ENCODE measurements around the gene OTULIN. TPM values are rescaled to one million over a fixed set of nuclear protein-coding genes. Genes with fewer than 3 reads are reported as not detected.
A peak's percentile ranks its signal among the peaks of the same experiment; 100 is the strongest.

The OTULIN gene
- total RNA-seq, 1 experiment from 2014 or later, result 22.4 TPM

DNA sequence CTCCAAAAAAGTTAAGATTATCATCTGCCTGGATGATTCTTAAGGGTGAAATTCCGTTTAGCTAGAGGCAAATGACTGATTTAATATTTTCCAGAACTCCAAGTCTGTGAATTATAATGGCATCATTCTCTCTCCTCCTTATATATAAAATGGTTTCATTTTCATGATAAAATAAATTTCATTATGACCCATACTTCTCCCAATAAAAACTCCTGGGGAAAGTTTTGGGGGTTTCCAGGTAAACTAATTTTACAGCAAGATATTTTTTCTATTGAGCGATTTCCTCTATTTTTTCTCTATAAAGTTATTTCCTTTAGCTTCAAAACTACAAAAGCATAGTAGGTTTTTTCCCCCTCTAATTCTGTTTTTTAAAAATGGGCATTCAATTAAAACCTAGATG, 7.6 kb upstream of the OTULIN start:
- Histone ChIP-seq H3K4me2 (ENCODE audit: low read length) (no peak overlapping the region), H3K4me3 (ENCODE audit: low read length) (no peak overlapping the region), H3F3A (ENCODE audit: low read length, unreplicated experiment) (peaks cover 4% of the 10 kb centered on the region), H3K9me2 (replicated peaks; ENCODE audit: low read length) (no peaks in the 10 kb centered on the region), H3K36me3 (ENCODE audit: low read depth, low read length) (no peaks in the 10 kb centered on the region), H3K79me2 (ENCODE audit: low read length) (no peaks in the 10 kb centered on the region), H3K27me3 (ENCODE audit: low read length) (no peaks in the 10 kb centered on the region), H3K27ac (ENCODE audit: low read length) (no peak overlapping the region), H3K9ac (ENCODE audit: low read length) (no peak overlapping the region), H2AFZ (ENCODE audit: low read length) (no peak overlapping the region), H3K4me1 (ENCODE audit: insufficient read depth, low read length) (peaks cover 22% of the 10 kb centered on the region), H3K9me3 (ENCODE audit: low read length) (no peaks in the 10 kb centered on the region), H4K20me1 (ENCODE audit: low read length) (no peaks in the 10 kb centered on the region)
- intact Hi-C loops (cut with micrococcal nuclease), result no loop called here
- no peak for ATAC-seq
- TF ChIP-seq, protein P1, sequence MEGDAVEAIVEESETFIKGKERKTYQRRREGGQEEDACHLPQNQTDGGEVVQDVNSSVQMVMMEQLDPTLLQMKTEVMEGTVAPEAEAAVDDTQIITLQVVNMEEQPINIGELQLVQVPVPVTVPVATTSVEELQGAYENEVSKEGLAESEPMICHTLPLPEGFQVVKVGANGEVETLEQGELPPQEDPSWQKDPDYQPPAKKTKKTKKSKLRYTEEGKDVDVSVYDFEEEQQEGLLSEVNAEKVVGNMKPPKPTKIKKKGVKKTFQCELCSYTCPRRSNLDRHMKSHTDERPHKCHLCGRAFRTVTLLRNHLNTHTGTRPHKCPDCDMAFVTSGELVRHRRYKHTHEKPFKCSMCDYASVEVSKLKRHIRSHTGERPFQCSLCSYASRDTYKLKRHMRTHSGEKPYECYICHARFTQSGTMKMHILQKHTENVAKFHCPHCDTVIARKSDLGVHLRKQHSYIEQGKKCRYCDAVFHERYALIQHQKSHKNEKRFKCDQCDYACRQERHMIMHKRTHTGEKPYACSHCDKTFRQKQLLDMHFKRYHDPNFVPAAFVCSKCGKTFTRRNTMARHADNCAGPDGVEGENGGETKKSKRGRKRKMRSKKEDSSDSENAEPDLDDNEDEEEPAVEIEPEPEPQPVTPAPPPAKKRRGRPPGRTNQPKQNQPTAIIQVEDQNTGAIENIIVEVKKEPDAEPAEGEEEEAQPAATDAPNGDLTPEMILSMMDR (conservative IDR thresholded peaks at IDR 0.05; ENCODE audit: low read depth, low read length), result no peak
- TF ChIP-seq EZH2 (IDR thresholded peaks at IDR 0.05; ENCODE audit: low read length, unreplicated experiment) (no peak), EZH2phosphoT487 (IDR thresholded peaks at IDR 0.05; ENCODE audit: borderline replicate concordance, low read length) (no peak)
- no TSS peak for BruUV-seq (replicated peaks)
- POLR2A ChIA-PET (ENCODE audit: unreplicated experiment), result no interaction called here
- DNase-seq, result no peak
- CTCF ChIA-PET, result interaction anchor here (0.6 to 0.9 kb wide), 2 partner anchors 8 to 26 kb away, joined by 3 read pairs; no protein-coding TSS in a partner anchor

DNA sequence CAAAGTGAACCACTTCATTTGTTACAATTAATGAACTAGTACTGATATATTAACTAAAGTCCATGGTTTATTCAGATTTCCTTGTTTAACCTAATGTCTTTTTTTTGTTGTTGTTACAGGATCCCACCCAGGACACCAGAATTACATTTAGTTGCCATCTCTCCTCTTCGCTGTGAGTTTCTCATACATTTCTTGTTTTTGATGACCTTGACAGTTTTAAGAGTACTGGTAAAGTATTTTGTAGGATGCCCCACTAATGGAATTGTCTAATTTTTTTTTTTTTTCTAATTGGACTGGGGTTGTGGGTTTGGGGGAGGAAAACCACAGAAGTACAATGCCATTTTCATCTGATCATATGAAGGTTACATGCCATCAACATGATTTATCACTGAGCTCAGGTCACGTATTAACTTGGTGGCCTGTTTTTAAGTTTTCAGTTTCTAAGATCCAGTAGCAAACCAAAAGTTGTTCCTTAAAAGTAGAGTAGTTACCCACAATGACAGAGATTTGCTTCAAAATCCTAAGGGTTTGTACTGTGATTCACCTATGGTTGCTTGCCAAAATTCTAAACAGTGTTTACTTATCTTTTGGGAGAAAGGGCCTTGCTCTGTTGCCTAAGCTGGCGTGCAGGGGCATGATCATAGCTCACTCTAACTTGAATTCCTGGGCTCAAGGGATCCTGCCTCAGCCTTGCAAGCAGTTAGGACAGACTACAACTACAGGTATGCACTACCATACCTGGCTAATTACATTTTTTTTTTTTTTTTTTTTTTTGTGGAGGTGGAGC, 4.5 kb upstream of the OTULIN start:
- Histone ChIP-seq H3K9me3 (ENCODE audit: low read length) (no peaks in the 10 kb centered on the region), H2AFZ (ENCODE audit: low read length) (no peak overlapping the region), H3K9me2 (replicated peaks; ENCODE audit: low read length) (no peaks in the 10 kb centered on the region), H3F3A (ENCODE audit: low read length, unreplicated experiment) (peaks cover 4% of the 10 kb centered on the region), H3K27me3 (ENCODE audit: low read length) (no peaks in the 10 kb centered on the region), H3K4me1 (ENCODE audit: insufficient read depth, low read length) (peaks cover 32% of the 10 kb centered on the region), H4K20me1 (ENCODE audit: low read length) (no peaks in the 10 kb centered on the region), H3K79me2 (ENCODE audit: low read length) (peaks cover 18% of the 10 kb centered on the region), H3K4me2 (ENCODE audit: low read length) (peak overlapping the region; percentile 68), H3K4me3 (ENCODE audit: low read length) (no peak overlapping the region; the same call in 1 of the 2 replicates), H3K27ac (ENCODE audit: low read length) (peak overlapping the region; percentile 64), H3K9ac (ENCODE audit: low read length) (no peak overlapping the region), H3K36me3 (ENCODE audit: low read depth, low read length) (no peaks in the 10 kb centered on the region)
- TF ChIP-seq, protein P1 (conservative IDR thresholded peaks at IDR 0.05; ENCODE audit: low read depth, low read length), result no peak
- TF ChIP-seq EZH2phosphoT487 (IDR thresholded peaks at IDR 0.05; ENCODE audit: borderline replicate concordance, low read length) (no peak), EZH2 (IDR thresholded peaks at IDR 0.05; ENCODE audit: low read length, unreplicated experiment) (no peak)
- no TSS peak for BruUV-seq (replicated peaks)
- ChIA-PET CTCF (interaction anchor here (1.0 kb wide), 1 partner anchor 11 kb away, joined by 7 read pairs; no protein-coding TSS in a partner anchor), POLR2A (ENCODE audit: unreplicated experiment) (no interaction called here)
- DNase-seq (peak; percentile 97), ATAC-seq (peak; percentile 46)
- intact Hi-C loops (cut with micrococcal nuclease), result loop anchor here (5.0 kb wide), 1 partner anchor 253 kb away; no protein-coding TSS in a partner anchor

DNA sequence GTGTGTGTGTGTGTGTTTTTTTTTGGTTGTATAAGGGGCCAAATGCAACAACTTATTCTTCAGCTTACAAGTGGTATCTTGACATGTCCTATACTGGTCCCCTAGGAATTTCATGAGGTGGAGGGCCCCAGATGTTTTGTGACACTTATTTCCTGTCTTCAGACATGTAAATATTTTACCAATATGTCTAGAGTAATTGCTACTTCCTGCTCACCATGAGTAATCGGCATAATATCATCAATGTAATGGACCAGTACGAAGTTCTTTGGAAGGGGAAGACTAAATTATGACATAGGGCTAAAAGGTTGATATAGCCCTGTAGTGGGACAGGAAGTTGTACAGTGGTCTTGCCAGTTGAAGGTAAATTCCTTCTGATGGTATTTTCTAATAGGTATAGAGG, 3.7 kb upstream of the OTULIN start:
- Histone ChIP-seq H3K27ac (ENCODE audit: low read length) (peak overlapping the region; percentile 64), H3K36me3 (ENCODE audit: low read depth, low read length) (no peaks in the 10 kb centered on the region), H3K79me2 (ENCODE audit: low read length) (peaks cover 26% of the 10 kb centered on the region), H3K4me1 (ENCODE audit: insufficient read depth, low read length) (peaks cover 38% of the 10 kb centered on the region), H3K27me3 (ENCODE audit: low read length) (no peaks in the 10 kb centered on the region), H2AFZ (ENCODE audit: low read length) (no peak overlapping the region), H3K4me3 (ENCODE audit: low read length) (no peak overlapping the region), H3K9ac (ENCODE audit: low read length) (no peak overlapping the region), H3F3A (ENCODE audit: low read length, unreplicated experiment) (peaks cover 4% of the 10 kb centered on the region), H3K9me3 (ENCODE audit: low read length) (no peaks in the 10 kb centered on the region), H3K4me2 (ENCODE audit: low read length) (peak overlapping the region; percentile 68), H4K20me1 (ENCODE audit: low read length) (peaks cover 7% of the 10 kb centered on the region), H3K9me2 (replicated peaks; ENCODE audit: low read length) (no peaks in the 10 kb centered on the region)
- TF ChIP-seq EZH2phosphoT487 (IDR thresholded peaks at IDR 0.05; ENCODE audit: borderline replicate concordance, low read length) (no peak), EZH2 (IDR thresholded peaks at IDR 0.05; ENCODE audit: low read length, unreplicated experiment) (no peak)
- TF ChIP-seq, protein P1 (conservative IDR thresholded peaks at IDR 0.05; ENCODE audit: low read depth, low read length), result no peak
- POLR2A ChIA-PET (ENCODE audit: unreplicated experiment), result no interaction called here
- CTCF ChIA-PET, result interaction anchor here (1.0 kb wide), 1 partner anchor 12 kb away, joined by 7 read pairs; no protein-coding TSS in a partner anchor
- intact Hi-C loops (cut with micrococcal nuclease), result loop anchor here (5.0 kb wide), 1 partner anchor 254 kb away; no protein-coding TSS in a partner anchor
- no TSS peak for BruUV-seq (replicated peaks)
- no peak for ATAC-seq
- DNase-seq, result peak; percentile 47
